HCT116 (cell line): ENCODE data around the gene B4GALNT4. TPM values are rescaled to one million over a fixed set of nuclear protein-coding genes. Genes with fewer than 3 reads are reported as not detected.

Source experiments
- ATAC-seq: fragments of 200-7000 bp; cut with Tn5 transposase; 2 replicates; pipeline ENCODE4 v1.9.1; 2020; ENCODE audit warnings: mild to moderate bottlenecking, moderate library complexity
- BruUV-seq: library from RNA; stranded (reverse); fragments of 400-500 nt; replicated peaks from 2 replicates; lab custom pipeline; 2021; lab: Mats Ljungman, UMichigan
- CTCF ChIA-PET: fragments of 300-600 bp; sonication (Branson Sonifier 250); formaldehyde crosslinking; loops from one replicate; lab custom pipeline; 2021; ENCODE audit warnings: antibody characterized with exemption; lab: Charles Lee
- POLR2A ChIA-PET: fragments of 300-600, 350-600 bp; sonication (Branson Sonifier 250); formaldehyde crosslinking; loops from one replicate; lab custom pipeline; 2021; ENCODE audit warnings: antibody characterized with exemption; lab: Charles Lee
- RAD21 ChIA-PET, 2 experiments: fragments of 300-600 bp; sonication (Branson Sonifier 250); formaldehyde crosslinking; loops; one replicate each; lab custom pipeline; 2023; ENCODE audit warnings: low total read pairs in 2 of 2; ENCODE audit not compliant: uncharacterized antibody in 2 of 2, unreplicated experiment in 2 of 2, low non-redundant PET in 1 of 2; lab: Charles Lee
- DNase-seq: peaks from one replicate; pipeline ENCODE4 v3.0.0-alpha.2; 2010; ENCODE audit warnings: low read depth, low spot score
- H2AFZ ChIP-seq: fragments of 200-600 bp; shearing (Covaris generic), sonication (generic); 2 replicates; pipeline ENCODE4 v1.6.1; 2017; ENCODE audit warnings: low read depth, mixed run types, mixed read lengths, antibody characterized with exemption, low read length; ENCODE audit not compliant: poor library complexity, severe bottlenecking
- H3K27ac ChIP-seq: 2 replicates; pipeline ENCODE4 v1.5.1; 2012; ENCODE audit warnings: low read depth, low read length
- H3K27me3 ChIP-seq: fragments of 200-600 bp; sonication (generic); 2 replicates; pipeline ENCODE4 v1.6.1; 2016; ENCODE audit warnings: mixed run types, low read length, mixed read lengths; ENCODE audit not compliant: insufficient read depth
- H3K36me3 ChIP-seq, 2 experiments: fragments of 200-500 bp in 1 of 2; fragments of 200-600 bp in 1 of 2; sonication (Bioruptor generic) in 1 of 2; sonication (generic) in 1 of 2; 2 replicates each; pipeline versions ENCODE4 v1.5.1 to v1.6.1; 2014 to 2016; ENCODE audit warnings: low read length in 2 of 2, inconsistent platforms in 1 of 2, mixed read lengths in 1 of 2, mixed run types in 1 of 2; ENCODE audit not compliant: insufficient read depth in 2 of 2, control insufficient read depth in 1 of 2
- H3K4me1 ChIP-seq, 2 experiments: fragments of 200-600 bp in 1 of 2; sonication (generic) in 1 of 2; 2 replicates each; pipeline versions ENCODE4 v1.5.1 to v1.6.1; 2012 to 2017; ENCODE audit warnings: low read length in 2 of 2, inconsistent platforms in 1 of 2, mild to moderate bottlenecking in 1 of 2, mixed read lengths in 1 of 2, mixed run types in 1 of 2, moderate library complexity in 1 of 2; ENCODE audit not compliant: insufficient read depth in 2 of 2, control insufficient read depth in 1 of 2
- H3K4me2 ChIP-seq: fragments of 200-600 bp; sonication (generic); 2 replicates; pipeline ENCODE4 v1.6.1; 2017; ENCODE audit warnings: mixed run types, low read length, mixed read lengths
- H3K4me3 ChIP-seq, 2 experiments: fragments of 200-600 bp in 1 of 2; sonication (generic) in 1 of 2; replicated peaks in 1 of 2; 2 replicates each; pipeline ENCODE4 v1.5.1; 2011 to 2016; ENCODE audit warnings: low read length in 2 of 2, control low read depth in 1 of 2, low read depth in 1 of 2, mild to moderate bottlenecking in 1 of 2, mixed read lengths in 1 of 2, mixed run types in 1 of 2
- H3K79me2 ChIP-seq: fragments of 200-600 bp; sonication (generic); 2 replicates; pipeline ENCODE4 v1.6.1; 2017; ENCODE audit warnings: mild to moderate bottlenecking, mixed run types, low read length, moderate library complexity, mixed read lengths; ENCODE audit not compliant: insufficient read depth
- H3K9ac ChIP-seq: fragments of 200-600 bp; sonication (generic); 2 replicates; pipeline ENCODE4 v1.6.1; 2016; ENCODE audit warnings: low read length, mixed read lengths
- H3K9me2 ChIP-seq: fragments of 200-600 bp; sonication (generic), shearing (Covaris generic); 2 replicates; pipeline ENCODE4 v1.6.1; 2017; ENCODE audit warnings: mixed run types, mild to moderate bottlenecking, moderate library complexity; ENCODE audit not compliant: insufficient read depth
- H3K9me3 ChIP-seq, 2 experiments: fragments of 200-500 bp in 1 of 2; fragments of 200-600 bp in 1 of 2; sonication (Bioruptor generic) in 1 of 2; sonication (generic) in 1 of 2; 2 replicates each; pipeline ENCODE4 v1.6.1; 2014 to 2017; ENCODE audit warnings: low read length in 2 of 2, mixed read lengths in 2 of 2, inconsistent platforms in 1 of 2, low read depth in 1 of 2, mild to moderate bottlenecking in 1 of 2, mixed run types in 1 of 2, moderate library complexity in 1 of 2; ENCODE audit not compliant: control insufficient read depth in 1 of 2, insufficient read depth in 1 of 2
- H4K20me1 ChIP-seq: fragments of 200-600 bp; sonication (generic), shearing (Covaris generic); 2 replicates; pipeline ENCODE4 v1.6.1; 2017; ENCODE audit warnings: mixed run types, mild to moderate bottlenecking, moderate library complexity; ENCODE audit not compliant: insufficient read depth
- ATF3 ChIP-seq: IDR thresholded peaks from 2 replicates; pipeline ENCODE4 v1.6.1; 2012
- CBX3 ChIP-seq: IDR thresholded peaks from 2 replicates; pipeline ENCODE4 v1.6.1; 2012; ENCODE audit warnings: low read depth
- CTCF ChIP-seq, 3 experiments: fragments of 200-600 bp in 1 of 3; sonication (generic) in 1 of 3; IDR thresholded peaks in 2 of 3; conservative IDR thresholded peaks in 1 of 3; 2 replicates each; pipeline ENCODE4 v1.5.1; 2012 to 2017; ENCODE audit warnings: low read depth in 2 of 3, low read length in 2 of 3, antibody characterized with exemption in 1 of 3, borderline replicate concordance in 1 of 3, control low read depth in 1 of 3, mild to moderate bottlenecking in 1 of 3, mixed read lengths in 1 of 3, mixed run types in 1 of 3, moderate library complexity in 1 of 3; ENCODE audit not compliant: insufficient read depth in 1 of 3
- ELF1 ChIP-seq: IDR thresholded peaks from 2 replicates; pipeline ENCODE4 v1.6.1; 2012; ENCODE audit warnings: low read depth, borderline replicate concordance
- EZH2phosphoT487 ChIP-seq: fragments of 200-600 bp; IDR thresholded peaks from 2 replicates; pipeline ENCODE4 v1.6.1; 2018; ENCODE audit warnings: antibody characterized with exemption, borderline replicate concordance
- FOSL1 ChIP-seq: IDR thresholded peaks from 2 replicates; pipeline ENCODE4 v1.6.1; 2012; ENCODE audit warnings: low read depth
- POLR2A ChIP-seq: IDR thresholded peaks from 2 replicates; pipeline ENCODE4 v1.7.0; 2011; ENCODE audit warnings: borderline replicate concordance; ENCODE audit not compliant: insufficient read depth, insufficient read length; ENCODE audit errors: extremely low read depth
- REST ChIP-seq: IDR thresholded peaks from 2 replicates; pipeline ENCODE4 v1.6.1; 2012; ENCODE audit warnings: low read depth
- SIN3A ChIP-seq: IDR thresholded peaks from 2 replicates; pipeline ENCODE4 v1.6.1; 2012; ENCODE audit warnings: low read depth
- YY1 ChIP-seq: IDR thresholded peaks from 2 replicates; pipeline ENCODE4 v1.6.1; 2011; ENCODE audit warnings: low read length, low read depth, moderate library complexity, mild to moderate bottlenecking; ENCODE audit not compliant: insufficient replicate concordance; ENCODE audit errors: extremely low read depth
- intact Hi-C: fragments of 100-400 bp; cut with micrococcal nuclease; formaldehyde crosslinking; loops from 2 replicates; pipeline ENCODE4 v1.10.0; 2022
- total RNA-seq: library from RNA; stranded (reverse); gene quantifications from one replicate; pipeline ENCODE4 v1.2.1, GENCODE V29; 2021; ENCODE audit not compliant: unreplicated experiment

Gene B4GALNT4
- total RNA-seq, 1 experiment from 2014 or later: 54.3 TPM

- DNase-seq (no peak), ATAC-seq (no peak)
- intact Hi-C loops: no loop called here
- Histone ChIP-seq H3K36me3 (no peaks in the 10 kb centered on the region), H3K4me1 (no peaks in the 10 kb centered on the region), H4K20me1 (no peaks in the 10 kb centered on the region), H3K9ac (no peak overlapping the region), H3K27ac (no peak overlapping the region), H3K27me3 (no peaks in the 10 kb centered on the region), H3K4me2 (no peak overlapping the region), H3K9me2 (no peaks in the 10 kb centered on the region), H3K4me3 (no peak overlapping the region), H2AFZ (no peak overlapping the region), H3K79me2 (no peaks in the 10 kb centered on the region), H3K9me3 (no peaks in the 10 kb centered on the region; a peak in 1 of 4 replicates)
- no peak for TF ChIP-seq REST
- POLR2A ChIA-PET: no interaction called here
- no TSS peak for BruUV-seq
- CTCF ChIA-PET: no interaction called here
- RAD21 ChIA-PET: no interaction called here
These were observed 33.3 kb upstream of the B4GALNT4 start for GRCh38 chr11:335779-336658.

GRCh38 chr11:336659-337198, 32.6 kb upstream of the B4GALNT4 start:
- no peaks in the 10 kb centered on the region for H3K79me2 ChIP-seq
- POLR2A ChIA-PET: no interaction called here
- RAD21 ChIA-PET: no interaction called here
- no peak overlapping the region for H3K9ac ChIP-seq
- BruUV-seq: no TSS peak
- no peaks in the 10 kb centered on the region for H3K27me3 ChIP-seq
- H3K27ac ChIP-seq: no peak overlapping the region
- ATAC-seq (no peak), DNase-seq (no peak)
- H2AFZ ChIP-seq: no peak overlapping the region
- H3K9me2 ChIP-seq: no peaks in the 10 kb centered on the region
- TF ChIP-seq ATF3 (no peak), ELF1 (no peak), CBX3 (no peak), POLR2A (no peak), CTCF (IDR thresholded peaks at IDR 0.05 in 2 of 3, conservative IDR thresholded peaks at IDR 0.05 in 1 of 3; ENCODE audit: borderline replicate concordance in 1 of 3, insufficient read depth in 1 of 3, low read depth in 2 of 3, low read length in 2 of 3) (no peak), YY1 (no peak), EZH2phosphoT487 (no peak), SIN3A (no peak), FOSL1 (no peak)
- no peaks in the 10 kb centered on the region for H3K4me1 ChIP-seq
- intact Hi-C loops: no loop called here
- no peak overlapping the region for H3K4me2 ChIP-seq
- H3K4me3 ChIP-seq: no peak overlapping the region
- H3K36me3 ChIP-seq: no peaks in the 10 kb centered on the region
- H4K20me1 ChIP-seq: no peaks in the 10 kb centered on the region
- H3K9me3 ChIP-seq: no peaks in the 10 kb centered on the region; a peak in 1 of 4 replicates
- CTCF ChIA-PET: no interaction called here
